Activated T-cell treated with anti-CD3 and anti-CD28 coated beads, Interleukin-2, amount 50 U/mL, for 72 hours (primary cell): ENCODE measurements around the gene TSEN54. TPM values are rescaled to one million over a fixed set of nuclear protein-coding genes. Genes with fewer than 3 reads are reported as not detected.

ENCODE experiments used
- ATAC-seq, 2 donors: fragments of 150-1000 bp; cut with Tn5 transposase; replicated peaks in 1 of 2; 2 replicates each; pipeline ENCODE4 v1.10.0; 2021; ENCODE audit warnings: moderate library complexity in 2 of 2, mild to moderate bottlenecking in 1 of 2
- DNase-seq, 2 donors: peaks; one replicate each; pipeline ENCODE4 v3.0.0; 2021 to 2022; ENCODE audit warnings: mixed read lengths in 1 of 2
- H3K27ac Mint-ChIP-seq: one replicate; pipeline ENCODE4 v1.8.0; 2022; ENCODE audit warnings: mild to moderate bottlenecking, moderate library complexity, mixed read lengths
- H3K27me3 Mint-ChIP-seq: one replicate; pipeline ENCODE4 v1.8.0; 2022; ENCODE audit warnings: low read depth, mixed read lengths
- H3K36me3 Mint-ChIP-seq, 2 donors: one replicate each; pipeline ENCODE4 v1.8.0; 2022; ENCODE audit warnings: mixed read lengths in 2 of 2, mild to moderate bottlenecking in 1 of 2; ENCODE audit not compliant: insufficient read depth in 2 of 2
- H3K4me1 Mint-ChIP-seq: one replicate; pipeline ENCODE4 v1.8.0; 2022; ENCODE audit warnings: low read depth, mixed read lengths
- H3K4me3 Mint-ChIP-seq, 2 donors: one replicate each; pipeline ENCODE4 v1.8.0; 2022; ENCODE audit warnings: mild to moderate bottlenecking in 2 of 2, mixed read lengths in 2 of 2, moderate library complexity in 2 of 2
- H3K9me3 Mint-ChIP-seq, 2 donors: one replicate each; pipeline ENCODE4 v1.8.0; 2022; ENCODE audit warnings: mixed read lengths in 2 of 2
- total RNA-seq, 2 donors: library from RNA; stranded (reverse); gene quantifications; one replicate each; pipeline ENCODE4 v1.2.3, GENCODE V29; 2022

Gene TSEN54
- total RNA-seq, 2 donors from 2014 or later, result 34.8 to 49.5 TPM

- no peaks in the 10 kb centered on the region for H3K27me3 Mint-ChIP-seq
Measured at GRCh38 chr17:75536366-75536765, 20.0 kb downstream of the TSEN54 start.

GRCh38 chr17:75539967-75540729, 23.8 kb downstream of the TSEN54 start:
- H3K4me1 Mint-ChIP-seq, result peaks cover 8% of the 10 kb centered on the region
- H3K27ac Mint-ChIP-seq, result no peak overlapping the region
- ATAC-seq, result no peak
- H3K36me3 Mint-ChIP-seq, result no peaks in the 10 kb centered on the region
- no peak for DNase-seq
- H3K9me3 Mint-ChIP-seq, result no peaks in the 10 kb centered on the region
- H3K27me3 Mint-ChIP-seq, result no peaks in the 10 kb centered on the region
- H3K4me3 Mint-ChIP-seq, result no peak overlapping the region

More at GRCh38 chr17:75536366-75536765, 20.0 kb downstream of the TSEN54 start:
- DNase-seq, result no peak
- H3K4me3 Mint-ChIP-seq, result no peak overlapping the region
- H3K27ac Mint-ChIP-seq, result no peak overlapping the region
- H3K4me1 Mint-ChIP-seq, result peaks cover 23% of the 10 kb centered on the region
- H3K36me3 Mint-ChIP-seq, result no peaks in the 10 kb centered on the region
- ATAC-seq, result no peak
- no peaks in the 10 kb centered on the region for H3K9me3 Mint-ChIP-seq

- Mint-ChIP-seq H3K4me3 (no peak overlapping the region), H3K9me3 (no peaks in the 10 kb centered on the region), H3K4me1 (no peaks in the 10 kb centered on the region), H3K36me3 (no peaks in the 10 kb centered on the region), H3K27ac (no peak overlapping the region), H3K27me3 (no peaks in the 10 kb centered on the region)
- DNase-seq, result no peak
- no peak for ATAC-seq
Measured at GRCh38 chr17:75540923-75541503, 24.7 kb downstream of the TSEN54 start.

- DNase-seq (no peak), ATAC-seq (no peak)
- H3K9me3 Mint-ChIP-seq, result no peaks in the 10 kb centered on the region
- H3K27ac Mint-ChIP-seq, result no peak overlapping the region
- H3K36me3 Mint-ChIP-seq, result no peaks in the 10 kb centered on the region
- H3K27me3 Mint-ChIP-seq, result no peaks in the 10 kb centered on the region
- no peaks in the 10 kb centered on the region for H3K4me1 Mint-ChIP-seq
- H3K4me3 Mint-ChIP-seq, result no peak overlapping the region
Measured at GRCh38 chr17:75542229-75542628, 25.9 kb downstream of the TSEN54 start.

- Mint-ChIP-seq H3K27me3 (no peaks in the 10 kb centered on the region), H3K4me1 (no peaks in the 10 kb centered on the region), H3K36me3 (no peaks in the 10 kb centered on the region), H3K27ac (no peak overlapping the region), H3K4me3 (no peak overlapping the region), H3K9me3 (no peaks in the 10 kb centered on the region)
- ATAC-seq (no peak), DNase-seq (no peak)
Measured at GRCh38 chr17:75542728-75543336, 26.5 kb downstream of the TSEN54 start.

GRCh38 chr17:75544250-75544649, 27.9 kb downstream of the TSEN54 start:
- DNase-seq (no peak), ATAC-seq (no peak)
- Mint-ChIP-seq H3K36me3 (no peaks in the 10 kb centered on the region), H3K9me3 (no peaks in the 10 kb centered on the region), H3K4me1 (no peaks in the 10 kb centered on the region), H3K27me3 (no peaks in the 10 kb centered on the region), H3K4me3 (no peak overlapping the region), H3K27ac (no peak overlapping the region)

GRCh38 chr17:75546181-75546580, 29.9 kb downstream of the TSEN54 start:
- Mint-ChIP-seq H3K27ac (no peak overlapping the region), H3K36me3 (no peaks in the 10 kb centered on the region), H3K27me3 (no peaks in the 10 kb centered on the region), H3K4me1 (no peaks in the 10 kb centered on the region), H3K4me3 (no peak overlapping the region), H3K9me3 (no peaks in the 10 kb centered on the region)
- ATAC-seq (no peak), DNase-seq (no peak)

GRCh38 chr17:75547091-75547490, 30.8 kb downstream of the TSEN54 start:
- H3K27ac Mint-ChIP-seq, result no peak overlapping the region
- DNase-seq (no peak), ATAC-seq (no peak)
- no peaks in the 10 kb centered on the region for H3K4me1 Mint-ChIP-seq
- H3K4me3 Mint-ChIP-seq, result no peak overlapping the region
- no peaks in the 10 kb centered on the region for H3K36me3 Mint-ChIP-seq
- H3K9me3 Mint-ChIP-seq, result no peaks in the 10 kb centered on the region
- no peaks in the 10 kb centered on the region for H3K27me3 Mint-ChIP-seq

GRCh38 chr17:75548813-75549212, 32.5 kb downstream of the TSEN54 start:
- ATAC-seq (no peak), DNase-seq (no peak)
- H3K4me1 Mint-ChIP-seq, result no peaks in the 10 kb centered on the region
- no peaks in the 10 kb centered on the region for H3K27me3 Mint-ChIP-seq
- H3K36me3 Mint-ChIP-seq, result no peaks in the 10 kb centered on the region
- no peak overlapping the region for H3K27ac Mint-ChIP-seq
- no peaks in the 10 kb centered on the region for H3K9me3 Mint-ChIP-seq
- no peak overlapping the region for H3K4me3 Mint-ChIP-seq

- Mint-ChIP-seq H3K4me3 (no peak overlapping the region), H3K4me1 (no peaks in the 10 kb centered on the region), H3K27ac (no peak overlapping the region), H3K9me3 (no peaks in the 10 kb centered on the region), H3K36me3 (no peaks in the 10 kb centered on the region), H3K27me3 (no peaks in the 10 kb centered on the region)
- DNase-seq (no peak), ATAC-seq (no peak)
Measured at GRCh38 chr17:75549246-75550138, 33.2 kb downstream of the TSEN54 start.

- no peak overlapping the region for H3K27ac Mint-ChIP-seq
Measured at GRCh38 chr17:75550139-75550465, 33.8 kb downstream of the TSEN54 start.

GRCh38 chr17:75551266-75551665, 34.9 kb downstream of the TSEN54 start:
- no peak for ATAC-seq
- Mint-ChIP-seq H3K4me1 (no peaks in the 10 kb centered on the region), H3K27me3 (no peaks in the 10 kb centered on the region), H3K36me3 (no peaks in the 10 kb centered on the region), H3K4me3 (no peak overlapping the region), H3K27ac (no peak overlapping the region), H3K9me3 (no peaks in the 10 kb centered on the region)
- no peak for DNase-seq

More at GRCh38 chr17:75550139-75550465, 33.8 kb downstream of the TSEN54 start:
- no peaks in the 10 kb centered on the region for H3K9me3 Mint-ChIP-seq
- no peaks in the 10 kb centered on the region for H3K36me3 Mint-ChIP-seq
- H3K4me3 Mint-ChIP-seq, result no peak overlapping the region
- ATAC-seq (no peak), DNase-seq (no peak)
- no peaks in the 10 kb centered on the region for H3K4me1 Mint-ChIP-seq
- no peaks in the 10 kb centered on the region for H3K27me3 Mint-ChIP-seq
